H1 (cell line): ENCODE measurements around the gene CHRNA5. TPM values are rescaled to one million over a fixed set of nuclear protein-coding genes. Genes with fewer than 3 reads are reported as not detected.

Experiments used
- CTCF ChIA-PET: fragments of 300-600 bp; sonication (Branson Sonifier 250); formaldehyde crosslinking; loops from one replicate; lab custom pipeline; 2021; ENCODE audit not compliant: partially characterized antibody; lab: Charles Lee
- POLR2A ChIA-PET: fragments of 300-600 bp; sonication (Branson Sonifier 250); formaldehyde crosslinking; loops from one replicate; lab custom pipeline; 2021; ENCODE audit warnings: inconsistent platforms; ENCODE audit not compliant: partially characterized antibody; lab: Charles Lee
- DNase-seq, 2 experiments: peaks; one replicate each; pipeline versions ENCODE4 v3.0.0 to v3.0.0-alpha.2; 2010 to 2022; ENCODE audit warnings: low spot score in 2 of 2, low read depth in 1 of 2, mixed read lengths in 1 of 2
- FAIRE-seq: peaks from 2 replicates; lab custom pipeline; 2011; peaks lifted over from hg19 to GRCh38; lab: Jason Lieb, UNC
- H2AFZ ChIP-seq: 2 replicates; pipeline ENCODE4 v1.8.1; 2012; ENCODE audit warnings: low read length, inconsistent platforms
- H2AK5ac ChIP-seq: 2 replicates; pipeline ENCODE4 v1.6.1; 2013; ENCODE audit warnings: low read depth, low read length
- H2BK120ac ChIP-seq: replicated peaks from 2 replicates; pipeline ENCODE3; 2013; ENCODE audit warnings: low read depth, low read length, inconsistent platforms
- H2BK12ac ChIP-seq: 2 replicates; pipeline ENCODE4 v1.6.1; 2013; ENCODE audit warnings: low read depth, low read length
- H2BK15ac ChIP-seq: 2 replicates; pipeline ENCODE4 v1.6.1; 2013; ENCODE audit warnings: low read length
- H2BK20ac ChIP-seq: 2 replicates; pipeline ENCODE4 v1.6.1; 2013; ENCODE audit warnings: low read length
- H2BK5ac ChIP-seq: 2 replicates; pipeline ENCODE4 v1.6.1; 2013; ENCODE audit warnings: low read depth, low read length
- H3K14ac ChIP-seq: 2 replicates; pipeline ENCODE4 v1.6.1; 2013; ENCODE audit warnings: inconsistent platforms; ENCODE audit not compliant: insufficient read length
- H3K18ac ChIP-seq: 2 replicates; pipeline ENCODE4 v1.6.1; 2013; ENCODE audit warnings: low read length; ENCODE audit errors: extremely low read depth
- H3K23ac ChIP-seq: 2 replicates; pipeline ENCODE4 v1.6.1; 2013; ENCODE audit warnings: inconsistent platforms; ENCODE audit not compliant: insufficient read length
- H3K23me2 ChIP-seq: 2 replicates; pipeline ENCODE4 v1.6.1; 2013; ENCODE audit warnings: low read depth, low read length
- H3K27ac ChIP-seq: 2 replicates; pipeline ENCODE4 v1.6.1; 2011; ENCODE audit warnings: low read depth, low read length, inconsistent platforms
- H3K27me3 ChIP-seq, 4 experiments: replicated peaks in 1 of 4; 1 replicate in 1 of 4; 2 replicates in 3 of 4; pipeline versions ENCODE4 v1.6.1 to v1.8.1; 2011 to 2013; ENCODE audit warnings: low read length in 3 of 4, mild to moderate bottlenecking in 3 of 4, inconsistent platforms in 2 of 4, mixed read lengths in 2 of 4, moderate library complexity in 1 of 4; ENCODE audit not compliant: control insufficient read depth in 3 of 4, insufficient read depth in 3 of 4; ENCODE audit errors: extremely low read depth in 1 of 4
- H3K36me3 ChIP-seq, 4 experiments: 2 replicates each; pipeline versions ENCODE4 v1.6.1 to v1.8.1; 2011 to 2013; ENCODE audit warnings: mild to moderate bottlenecking in 4 of 4, low read length in 3 of 4, moderate library complexity in 2 of 4, control low read depth in 1 of 4, inconsistent platforms in 1 of 4; ENCODE audit not compliant: insufficient read depth in 4 of 4, control insufficient read depth in 2 of 4
- H3K4ac ChIP-seq: replicated peaks from 2 replicates; pipeline ENCODE3; 2013; ENCODE audit warnings: low read length, low read depth, mixed read lengths, inconsistent platforms; ENCODE audit not compliant: insufficient read length
- H3K4me1 ChIP-seq, 4 experiments: replicated peaks in 1 of 4; 1 replicate in 1 of 4; 2 replicates in 3 of 4; pipeline versions ENCODE4 v1.6.1 to v1.8.1; 2011 to 2013; ENCODE audit warnings: low read length in 3 of 4, inconsistent platforms in 2 of 4, mixed read lengths in 1 of 4; ENCODE audit not compliant: insufficient read depth in 4 of 4, control insufficient read depth in 3 of 4
- H3K4me2 ChIP-seq, 2 experiments: 2 replicates each; pipeline versions ENCODE4 v1.6.1 to v1.8.1; 2011 to 2013; ENCODE audit warnings: low read depth in 2 of 2, low read length in 2 of 2, control low read depth in 1 of 2, inconsistent platforms in 1 of 2, mild to moderate bottlenecking in 1 of 2; ENCODE audit not compliant: insufficient read depth in 1 of 2
- H3K4me3 ChIP-seq, 4 experiments: fragments of 200-600, 300-600 bp in 1 of 4; sonication (generic), shearing (Covaris generic), sonication (Bioruptor Twin) in 1 of 4; 2 replicates each; pipeline versions ENCODE4 v1.5.1 to v1.8.1; 2011 to 2016; ENCODE audit warnings: low read length in 4 of 4, low read depth in 3 of 4, control low read depth in 2 of 4, inconsistent platforms in 2 of 4, mild to moderate bottlenecking in 2 of 4, mixed read lengths in 1 of 4, moderate library complexity in 1 of 4; ENCODE audit not compliant: insufficient read depth in 2 of 4; ENCODE audit errors: extremely low read depth in 1 of 4
- H3K56ac ChIP-seq: replicated peaks from 2 replicates; pipeline ENCODE3; 2013; ENCODE audit warnings: low read depth, mild to moderate bottlenecking, mixed read lengths, low read length, inconsistent platforms; ENCODE audit not compliant: insufficient read length
- H3K79me1 ChIP-seq: 2 replicates; pipeline ENCODE4 v1.6.1; 2013; ENCODE audit warnings: low read depth, low read length, control low read depth
- H3K79me2 ChIP-seq, 2 experiments: 2 replicates each; pipeline versions ENCODE4 v1.6.1 to v1.8.1; 2012 to 2013; ENCODE audit warnings: low read length in 2 of 2, mild to moderate bottlenecking in 2 of 2, inconsistent platforms in 1 of 2; ENCODE audit not compliant: insufficient read depth in 2 of 2, control insufficient read depth in 1 of 2
- H3K9ac ChIP-seq, 4 experiments: replicated peaks in 1 of 4; 1 replicate in 1 of 4; 2 replicates in 3 of 4; pipeline versions ENCODE4 v1.6.1 to v1.8.1; 2011 to 2013; ENCODE audit warnings: low read depth in 3 of 4, low read length in 3 of 4, control low read depth in 2 of 4, mild to moderate bottlenecking in 2 of 4, moderate library complexity in 2 of 4, inconsistent platforms in 1 of 4; ENCODE audit errors: extremely low read depth in 1 of 4
- H3K9me3 ChIP-seq, 2 experiments: 2 replicates each; pipeline versions ENCODE4 v1.6.1 to v1.8.1; 2012 to 2013; ENCODE audit warnings: mild to moderate bottlenecking in 2 of 2, moderate library complexity in 2 of 2, control low read depth in 1 of 2, inconsistent platforms in 1 of 2, low read depth in 1 of 2, low read length in 1 of 2, mixed read lengths in 1 of 2; ENCODE audit not compliant: insufficient read depth in 2 of 2
- H4K20me1 ChIP-seq, 2 experiments: replicated peaks in 1 of 2; 2 replicates each; pipeline versions ENCODE3 to v1.8.1; 2011 to 2013; ENCODE audit warnings: inconsistent platforms in 2 of 2, low read length in 2 of 2, mild to moderate bottlenecking in 1 of 2; ENCODE audit not compliant: insufficient read depth in 2 of 2, control insufficient read depth in 1 of 2
- H4K5ac ChIP-seq: 2 replicates; pipeline ENCODE4 v1.6.1; 2013; ENCODE audit warnings: low read length, low read depth, mixed read lengths, inconsistent platforms; ENCODE audit not compliant: insufficient read length
- H4K8ac ChIP-seq: 2 replicates; pipeline ENCODE4 v1.8.0; 2013; ENCODE audit warnings: mild to moderate bottlenecking, moderate library complexity, low read length, inconsistent platforms; ENCODE audit not compliant: insufficient read depth; ENCODE audit errors: extremely low read depth
- H4K91ac ChIP-seq: replicated peaks from 2 replicates; pipeline ENCODE3; 2013; ENCODE audit warnings: low read length, mixed read lengths, inconsistent platforms; ENCODE audit not compliant: insufficient read length
- CEBPB ChIP-seq: IDR thresholded peaks from 2 replicates; pipeline ENCODE4 v1.6.1; 2012; ENCODE audit warnings: low read depth, low read length
- CHD2 ChIP-seq: IDR thresholded peaks from 2 replicates; pipeline ENCODE4 v1.6.1; 2012; ENCODE audit warnings: low read length, improper control_type of control experiment
- CREB1 ChIP-seq: IDR thresholded peaks from 2 replicates; pipeline ENCODE4 v1.6.1; 2012; ENCODE audit warnings: inconsistent platforms
- CTBP2 ChIP-seq: IDR thresholded peaks from 2 replicates; pipeline ENCODE4 v1.7.0; 2011; ENCODE audit warnings: borderline replicate concordance, mild to moderate bottlenecking, moderate library complexity, mixed read lengths, low read length; ENCODE audit not compliant: insufficient read depth, insufficient read length
- EP300 ChIP-seq, 2 experiments: IDR thresholded peaks; 1 replicate in 1 of 2; 2 replicates in 1 of 2; pipeline ENCODE4 v1.6.1; 2011 to 2012; ENCODE audit warnings: low read depth in 2 of 2, low read length in 2 of 2, mild to moderate bottlenecking in 2 of 2, borderline replicate concordance in 1 of 2, inconsistent platforms in 1 of 2, moderate library complexity in 1 of 2
- EZH2 ChIP-seq: fragments of 200-600 bp; sonication (generic); IDR thresholded peaks from 2 replicates; pipeline ENCODE4 v1.7.1; 2012; ENCODE audit warnings: low read depth, mild to moderate bottlenecking, moderate library complexity, low read length, inconsistent platforms; ENCODE audit not compliant: severe bottlenecking
- FOSL1 ChIP-seq: IDR thresholded peaks from 2 replicates; pipeline ENCODE4 v1.6.1; 2011; ENCODE audit warnings: mild to moderate bottlenecking, low read depth, low read length, moderate library complexity; ENCODE audit not compliant: insufficient read depth
- HDAC6 ChIP-seq: IDR thresholded peaks from one replicate; pipeline ENCODE4 v1.7.1; 2012; ENCODE audit warnings: low read depth, mild to moderate bottlenecking, inconsistent platforms, low read length, moderate library complexity
- JUN ChIP-seq: IDR thresholded peaks from 2 replicates; pipeline ENCODE4 v1.6.1; 2011; ENCODE audit warnings: low read depth, mild to moderate bottlenecking, improper control_type of control experiment, low read length
- JUND ChIP-seq: IDR thresholded peaks from 2 replicates; pipeline ENCODE4 v1.6.1; 2011; ENCODE audit warnings: mild to moderate bottlenecking, improper control_type of control experiment, low read length
- KDM4A ChIP-seq: IDR thresholded peaks from one replicate; pipeline ENCODE4 v1.7.1; 2012; ENCODE audit warnings: low read depth, mild to moderate bottlenecking, moderate library complexity, low read length, inconsistent platforms; ENCODE audit not compliant: severe bottlenecking
- KDM5A ChIP-seq: fragments of 200-600 bp; IDR thresholded peaks from 2 replicates; pipeline ENCODE4 v1.7.1; 2012; ENCODE audit warnings: mild to moderate bottlenecking, low read length, inconsistent platforms, mixed read lengths
- POU5F1 ChIP-seq: IDR thresholded peaks from 2 replicates; pipeline ENCODE4 v1.6.1; 2011; ENCODE audit warnings: low read depth, mild to moderate bottlenecking, low read length, moderate library complexity
- RBBP5 ChIP-seq: IDR thresholded peaks from 2 replicates; pipeline ENCODE4 v1.7.1; 2012; ENCODE audit warnings: low read depth, mild to moderate bottlenecking, inconsistent platforms, low read length, moderate library complexity, borderline replicate concordance
- RXRA ChIP-seq: IDR thresholded peaks from 2 replicates; pipeline ENCODE4 v1.6.1; 2011; ENCODE audit warnings: low read depth, mild to moderate bottlenecking, low read length, moderate library complexity; ENCODE audit not compliant: insufficient read depth
- WGBS, 2 experiments: shearing (Covaris generic) in 1 of 2; methylation state at CpG; one replicate each; pipeline versions ENCODE4 v1.1.6 to v1.1.7; 2013 to 2015; ENCODE audit warnings: low lambda C conversion rate in 2 of 2, mixed read lengths in 2 of 2, inconsistent platforms in 1 of 2, low coverage in 1 of 2, missing lambda C conversion rate in 1 of 2; ENCODE audit not compliant: insufficient replicate concordance in 2 of 2, insufficient coverage in 1 of 2, insufficient read length in 1 of 2; ENCODE audit errors: extremely low coverage in 1 of 2, missing lambda C conversion rate in 1 of 2; 5-methylcytosine and 5-hydroxymethylcytosine counted together
- polyA plus RNA-seq, 7 experiments: library from polyadenylated mRNA; depleted of rRNA in 3 of 7; stranded (reverse) in 5 of 7; unstranded in 2 of 7; fragments of >200 nt in 5 of 7; fragments of 200-250 nt in 2 of 7; gene quantifications; 1 replicate in 5 of 7; 2 replicates in 1 of 7; 4 replicates in 1 of 7; pipeline versions ENCODE4 v1.2.1 to v1.2.3, GENCODE V29; 2011 to 2013; ENCODE audit warnings: missing spikeins in 2 of 7, mixed read lengths in 2 of 7
- total RNA-seq: library from RNA; stranded (reverse); fragmentation: NEBNext Ultra II Directional; extraction: Animal tissue kit (Norgen Biotek cat#: 25700); gene quantifications from 2 replicates; pipeline ENCODE4 v1.2.1, GENCODE V29; 2021

The CHRNA5 gene
- total and polyA plus RNA-seq, 2 of the 8 experiments (the other 6 are each of a cell fraction or from before 2014, with no cell fraction given), result 13.5 to 31.4 TPM

DNA sequence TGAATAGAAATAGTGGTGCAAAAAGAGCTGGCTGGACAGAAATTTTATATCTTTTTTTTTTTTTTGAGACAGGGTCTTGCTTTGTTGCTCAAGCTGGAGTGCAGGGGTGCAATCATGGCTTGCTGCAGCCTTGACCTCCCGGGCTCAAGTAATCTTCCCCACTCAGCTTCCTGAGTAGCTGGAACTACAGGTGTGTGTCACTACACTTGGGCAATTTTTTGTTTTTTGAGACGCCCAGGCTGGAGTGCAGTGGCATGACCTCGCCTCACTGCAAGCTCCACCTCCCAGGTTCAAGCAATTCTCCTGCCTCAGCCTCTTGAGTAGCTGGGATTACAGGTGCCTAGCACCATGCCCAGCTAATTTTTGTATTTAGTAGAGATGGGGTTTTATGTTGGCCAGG, 33.0 kb downstream of the CHRNA5 start:
- CTCF ChIA-PET, result interaction anchor here (1.0 to 1.9 kb wide), 3 partner anchors 20 to 153 kb away, joined by 3 to 5 read pairs (median 3); no protein-coding TSS in a partner anchor
- H3K36me3 ChIP-seq, result peaks cover 0 to 9% (median under 1%) of the 10 kb centered on the region in 4 experiments; a peak in 3 of 8 replicates
- no peak for TF ChIP-seq KDM5A
- TF ChIP-seq JUN, result no peak
- TF ChIP-seq FOSL1, result no peak
- TF ChIP-seq EZH2, result no peak
- no peak for TF ChIP-seq KDM4A
- no peak for TF ChIP-seq EP300 (IDR thresholded peaks at IDR 0.05; ENCODE audit: borderline replicate concordance in 1 of 2, low read depth in 2 of 2, low read length in 2 of 2)
- no peak for TF ChIP-seq CTBP2
- no peak for TF ChIP-seq CHD2
- TF ChIP-seq RXRA, result no peak
- TF ChIP-seq CREB1, result no peak
- TF ChIP-seq JUND, result no peak
- no peak for TF ChIP-seq RBBP5
- no peak for TF ChIP-seq CEBPB
- TF ChIP-seq HDAC6, result no peak
- TF ChIP-seq POU5F1, result no peak

More for the DNA sequence above, 33.0 kb downstream of the CHRNA5 start:
- no peaks in the 10 kb centered on the region for H3K79me2 ChIP-seq
- no peak overlapping the region for H2AFZ ChIP-seq
- no peak for FAIRE-seq
- no peaks in the 10 kb centered on the region for H3K9me3 ChIP-seq
- no peaks in the 10 kb centered on the region for H3K23me2 ChIP-seq
- H2BK5ac ChIP-seq, result no peak overlapping the region
- H3K27me3 ChIP-seq, result no peaks in the 10 kb centered on the region
- POLR2A ChIA-PET, result no interaction called here
- H3K4me3 ChIP-seq, result no peak overlapping the region
- H3K4ac ChIP-seq, result no peak overlapping the region
- H2BK12ac ChIP-seq, result no peak overlapping the region
- 90% methylated on average over 3 of the region's 3 CpGs; no CpG with 5 or more reads in 1 of the 2 experiments for WGBS, 2 experiments
- no peaks in the 10 kb centered on the region for H4K20me1 ChIP-seq
- H3K18ac ChIP-seq, result no peak overlapping the region
- no peaks in the 10 kb centered on the region for H3K79me1 ChIP-seq
- H4K91ac ChIP-seq, result no peak overlapping the region
- no peak for DNase-seq
- no peak overlapping the region for H3K9ac ChIP-seq
- no peaks in the 10 kb centered on the region for H3K4me1 ChIP-seq
- no peak overlapping the region for H3K23ac ChIP-seq
- no peak overlapping the region for H3K27ac ChIP-seq
- H3K14ac ChIP-seq, result no peak overlapping the region
- H2BK20ac ChIP-seq, result no peak overlapping the region
- no peak overlapping the region for H4K5ac ChIP-seq
- no peak overlapping the region for H2AK5ac ChIP-seq
- no peak overlapping the region for H2BK120ac ChIP-seq
- H3K4me2 ChIP-seq, result no peak overlapping the region
- H2BK15ac ChIP-seq, result no peak overlapping the region
- no peak overlapping the region for H4K8ac ChIP-seq
- H3K56ac ChIP-seq, result no peak overlapping the region
